T-helper 1 cell treated with Interleukin-12 subunit alpha and Interleukin-12 subunit beta and Interleukin-4 antibody, amounts not matched to agents 30 μg/mL and 1 μg/mL, for 36 hours (primary cell): Measurements from ENCODE around the gene ARHGEF19.
"Not testable (repeated sequence)": the region's sequence is repeated elsewhere in the genome, so short reads cannot be mapped to it uniquely, and the experiment has no call there.

Experiments
- H3K27ac Mint-ChIP-seq: one replicate; pipeline ENCODE4 v1.8.0; 2021; ENCODE audit warnings: mild to moderate bottlenecking, mixed read lengths
- H3K27me3 Mint-ChIP-seq: one replicate; pipeline ENCODE4 v1.8.0; 2021; ENCODE audit warnings: low read depth, mixed read lengths
- H3K36me3 Mint-ChIP-seq: one replicate; pipeline ENCODE4 v1.8.0; 2021; ENCODE audit warnings: low read depth, mixed read lengths
- H3K4me1 Mint-ChIP-seq: one replicate; pipeline ENCODE4 v1.8.0; 2021; ENCODE audit warnings: low read depth, mixed read lengths
- H3K4me3 Mint-ChIP-seq: one replicate; pipeline ENCODE4 v1.8.0; 2021; ENCODE audit warnings: mild to moderate bottlenecking, moderate library complexity, mixed read lengths
- H3K9me3 Mint-ChIP-seq: one replicate; pipeline ENCODE4 v1.8.0; 2021; ENCODE audit warnings: mixed read lengths

ARHGEF19 gene

DNA sequence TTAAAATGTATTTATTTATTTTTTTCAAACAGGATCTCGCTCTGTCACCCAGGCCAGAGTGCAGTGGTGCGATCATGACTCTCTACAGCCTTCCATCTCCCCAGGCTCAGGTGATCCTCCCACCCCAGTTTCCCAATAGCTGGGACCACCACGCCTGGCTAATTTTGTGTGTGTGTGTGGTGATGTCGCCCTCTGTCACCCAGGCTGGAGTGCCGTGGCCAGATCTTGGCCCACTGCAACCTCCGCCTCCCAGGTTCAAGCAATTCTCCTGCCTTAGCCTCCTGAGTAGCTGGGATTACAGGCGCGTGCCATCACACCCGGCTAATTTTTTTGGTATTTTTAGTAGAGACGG is 44.3 kb downstream of the ARHGEF19 start:
- H3K4me1 Mint-ChIP-seq, H3K9me3 Mint-ChIP-seq, H3K36me3 Mint-ChIP-seq, H3K27ac Mint-ChIP-seq: not testable (repeated sequence)
- Mint-ChIP-seq H3K27me3 (peaks cover 47% of the 10 kb centered on the region), H3K4me3 (peak overlapping the region; percentile 62)

DNA sequence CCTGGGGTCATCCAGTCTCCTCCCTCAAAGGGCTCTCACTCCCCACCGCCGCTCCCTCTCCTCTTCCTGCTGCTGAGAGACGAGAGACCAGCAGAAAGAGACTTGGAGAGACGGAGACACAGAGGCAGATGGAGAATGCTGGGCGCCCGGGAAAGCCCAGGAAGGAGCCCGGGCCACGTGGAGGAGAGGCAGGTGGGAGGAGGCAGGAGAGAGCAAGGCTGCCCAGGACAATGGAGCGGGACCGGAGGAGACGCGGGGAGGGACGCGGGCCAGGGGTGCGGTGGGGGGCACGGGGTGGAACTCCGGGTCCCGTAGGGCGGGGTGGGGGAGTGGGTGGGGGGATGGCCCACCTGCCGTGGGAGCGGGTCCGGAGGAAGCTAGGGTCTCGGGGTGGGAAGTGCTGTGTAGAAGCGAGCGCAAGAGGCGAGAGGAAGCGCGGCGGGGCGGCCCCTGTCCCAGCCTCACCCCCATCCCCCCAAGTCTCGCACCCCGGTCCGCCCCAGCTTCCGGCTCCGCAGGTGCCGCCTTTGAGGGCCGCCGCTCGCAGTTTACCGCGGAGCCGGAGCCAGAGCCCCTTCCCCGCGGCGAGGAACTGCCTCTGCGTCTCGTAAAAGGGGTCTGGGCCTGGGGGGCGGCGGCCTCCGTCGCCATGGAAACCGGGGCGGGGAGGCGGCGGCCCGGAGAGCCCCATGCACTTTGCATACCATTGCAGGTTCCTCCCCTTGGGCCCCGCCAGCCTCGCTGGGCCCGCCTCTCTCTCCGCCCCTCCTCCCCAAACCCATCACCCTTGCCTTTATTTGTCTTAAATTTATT is 44.9 kb downstream of the ARHGEF19 start:
- Mint-ChIP-seq H3K4me3 (no peak overlapping the region), H3K9me3 (no peaks in the 10 kb centered on the region), H3K27me3 (peaks cover 47% of the 10 kb centered on the region), H3K4me1 (peaks cover 9% of the 10 kb centered on the region), H3K36me3 (no peaks in the 10 kb centered on the region), H3K27ac (no peak overlapping the region)

DNA sequence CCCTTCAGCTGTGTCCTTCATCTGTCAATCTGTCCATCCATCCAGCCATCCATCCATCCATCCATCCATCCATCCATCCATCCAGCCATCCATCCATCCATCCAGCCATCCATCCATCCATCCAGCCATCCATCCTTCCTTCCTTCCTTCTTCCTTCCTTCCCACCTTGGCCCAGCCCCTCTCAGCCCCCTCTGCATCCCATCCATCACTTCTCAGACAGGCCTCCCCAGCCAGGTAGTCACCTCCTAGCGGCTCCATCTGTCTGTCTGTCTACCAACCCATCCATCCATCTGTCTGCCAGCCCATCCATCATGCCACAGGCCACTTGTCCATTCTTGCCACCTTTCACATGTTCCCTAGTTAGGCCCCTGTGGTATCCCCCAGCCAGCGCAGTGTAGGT is 46.3 kb downstream of the ARHGEF19 start:
- H3K27ac Mint-ChIP-seq = no peak overlapping the region
- H3K4me3 Mint-ChIP-seq = peak overlapping the region; percentile 3
- H3K36me3 Mint-ChIP-seq = peaks cover 2% of the 10 kb centered on the region
- peaks cover 55% of the 10 kb centered on the region for H3K27me3 Mint-ChIP-seq
- peaks cover 16% of the 10 kb centered on the region for H3K4me1 Mint-ChIP-seq
- no peaks in the 10 kb centered on the region for H3K9me3 Mint-ChIP-seq

DNA sequence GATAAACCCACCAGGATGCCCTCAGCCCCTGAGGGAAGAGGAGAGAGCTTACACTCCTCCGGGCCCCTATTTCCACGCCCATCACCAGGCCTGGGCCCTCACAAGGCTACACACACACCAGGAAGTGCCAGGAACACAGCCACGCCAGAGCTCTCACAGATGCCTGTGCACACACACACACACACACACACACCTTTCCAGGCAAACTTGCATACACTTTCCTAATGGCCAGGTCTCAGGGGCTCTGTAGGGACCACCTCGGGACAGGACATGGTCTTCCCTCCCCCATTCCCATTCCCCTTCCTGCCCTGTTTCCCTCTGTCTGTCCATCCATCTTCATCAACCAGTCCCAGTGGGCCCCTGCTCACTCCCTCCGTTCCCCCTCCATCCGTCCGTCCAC is 46.9 kb downstream of the ARHGEF19 start:
- Mint-ChIP-seq H3K4me1 (peaks cover 16% of the 10 kb centered on the region), H3K36me3 (peaks cover 2% of the 10 kb centered on the region), H3K27ac (peak overlapping the region; percentile 37), H3K9me3 (no peaks in the 10 kb centered on the region), H3K4me3 (no peak overlapping the region), H3K27me3 (peaks cover 52% of the 10 kb centered on the region)

DNA sequence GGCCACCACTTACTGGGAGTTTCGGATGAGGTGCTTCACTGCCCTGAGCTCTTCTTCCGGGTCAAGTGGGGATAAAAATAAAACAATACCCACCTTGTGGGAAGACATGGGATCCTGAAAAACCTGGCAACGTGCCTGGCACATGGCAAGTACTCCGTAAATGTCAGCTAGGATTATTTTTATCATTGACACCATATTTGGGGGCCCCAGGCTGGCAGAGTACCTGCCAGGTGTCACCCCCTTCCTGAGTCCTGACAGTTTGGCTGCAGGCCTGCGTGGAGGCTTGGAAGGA is 47.4 kb downstream of the ARHGEF19 start:
- Mint-ChIP-seq H3K4me3 (no peak overlapping the region), H3K36me3 (peaks cover 2% of the 10 kb centered on the region), H3K27ac (no peak overlapping the region), H3K4me1 (peaks cover 16% of the 10 kb centered on the region), H3K27me3 (peaks cover 48% of the 10 kb centered on the region), H3K9me3 (no peaks in the 10 kb centered on the region)

DNA sequence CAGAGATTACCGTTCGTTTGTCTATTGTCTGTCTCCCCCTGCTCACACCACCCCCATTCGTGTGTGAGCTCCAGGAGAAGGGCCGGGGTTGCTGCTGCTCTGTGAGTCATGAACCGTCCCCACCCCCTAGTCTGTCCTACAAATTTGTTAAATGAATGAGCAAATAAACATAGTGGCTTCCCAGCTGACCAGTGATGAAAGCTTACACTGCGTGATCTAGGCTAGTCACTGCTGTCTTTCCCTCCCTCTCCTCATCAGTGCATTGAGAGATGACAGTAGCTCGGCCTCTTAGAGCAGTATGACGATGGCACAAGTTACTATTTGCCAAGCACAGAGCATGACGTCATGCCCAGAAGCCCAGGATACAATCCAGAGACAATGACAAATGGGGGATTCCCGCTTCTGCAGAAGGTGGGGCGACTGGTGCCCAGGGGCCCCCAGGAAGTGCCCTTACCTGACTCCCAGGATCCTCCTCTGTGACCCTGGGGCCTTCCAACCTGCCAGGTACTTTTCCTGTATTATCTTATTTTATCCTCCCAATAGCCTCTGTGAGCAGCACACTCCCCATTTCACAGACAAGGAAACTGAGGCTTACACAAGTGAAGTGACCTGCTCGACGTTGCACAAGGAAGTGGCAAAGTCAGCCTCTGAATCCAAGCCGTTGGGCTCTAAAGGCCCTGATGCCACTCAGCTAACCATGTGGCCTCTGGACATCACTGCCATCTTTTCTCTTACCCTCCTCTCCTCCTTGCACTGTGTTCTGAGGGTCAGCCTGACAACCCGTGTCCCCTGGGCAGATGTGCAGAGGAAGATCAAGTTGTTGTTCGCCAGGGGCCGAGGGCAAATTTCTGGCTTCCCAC is 48.0 kb downstream of the ARHGEF19 start:
- Mint-ChIP-seq H3K4me1 (peaks cover 16% of the 10 kb centered on the region), H3K27ac (no peak overlapping the region), H3K36me3 (peaks cover 2% of the 10 kb centered on the region), H3K27me3 (peaks cover 46% of the 10 kb centered on the region), H3K4me3 (no peak overlapping the region), H3K9me3 (no peaks in the 10 kb centered on the region)

DNA sequence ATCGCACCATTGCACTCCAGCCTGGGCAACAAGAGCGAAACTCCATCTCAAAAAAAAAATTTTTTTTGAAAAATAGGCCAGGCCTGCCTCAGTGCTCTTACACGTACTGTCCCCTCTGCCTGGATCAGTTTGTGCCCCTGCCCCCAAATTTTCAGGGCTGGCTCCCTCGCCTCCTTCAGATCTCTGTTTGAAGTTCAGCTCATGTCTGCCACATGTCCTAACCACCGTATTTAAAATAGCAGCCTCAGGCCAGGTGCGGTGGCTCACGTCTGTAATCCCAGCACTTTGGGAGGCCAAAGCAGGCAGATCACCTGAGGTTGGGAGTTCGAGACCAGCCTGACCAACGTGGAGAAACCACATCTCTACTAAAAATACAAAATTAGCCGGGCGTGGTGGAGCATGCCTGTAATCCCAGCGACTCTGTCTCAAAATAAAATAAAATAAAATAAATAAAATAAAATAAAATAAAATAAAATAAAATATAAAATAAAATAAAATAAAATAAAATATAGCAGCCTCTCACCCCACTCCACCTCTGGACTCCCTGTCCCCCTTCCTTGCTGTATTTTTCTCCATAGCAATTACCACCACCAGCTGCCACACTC is 48.7 kb downstream of the ARHGEF19 start:
- H3K36me3 Mint-ChIP-seq, H3K27ac Mint-ChIP-seq, H3K9me3 Mint-ChIP-seq: not testable (repeated sequence)
- Mint-ChIP-seq H3K4me1 (peaks cover 16% of the 10 kb centered on the region), H3K27me3 (peaks cover 43% of the 10 kb centered on the region), H3K4me3 (peak overlapping the region; percentile 25)

DNA sequence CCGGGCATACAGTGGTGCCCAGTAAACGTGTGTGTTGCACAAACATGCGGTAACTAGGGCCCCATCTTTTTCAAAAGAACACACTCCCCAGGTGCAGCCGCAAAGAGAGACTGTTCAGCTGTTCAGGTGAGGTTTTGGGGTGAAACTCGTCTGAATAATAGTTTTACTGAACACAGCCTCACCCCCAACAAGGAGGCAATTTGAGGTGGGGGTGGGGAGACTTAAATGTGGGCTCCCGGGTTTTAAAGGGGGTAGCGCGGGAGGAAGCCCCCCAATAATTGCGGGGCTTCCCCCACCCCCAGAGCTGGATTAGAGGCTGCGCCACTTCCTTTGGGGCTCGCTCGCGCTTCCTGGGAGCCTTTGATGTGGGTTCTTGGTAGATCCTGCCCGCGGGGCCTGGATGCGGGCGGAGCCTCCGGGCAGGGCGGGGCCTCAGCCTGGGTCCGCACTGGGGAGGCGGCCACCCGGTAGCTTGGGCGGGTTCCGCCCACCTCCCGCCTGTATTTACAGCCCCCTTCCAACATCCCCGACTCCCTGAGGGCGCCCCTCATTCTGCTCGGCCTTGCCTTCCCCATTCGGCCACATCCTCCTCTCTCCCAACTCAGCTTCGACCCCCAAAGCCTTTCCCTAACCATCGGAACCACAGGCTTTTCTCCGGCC is 50.2 kb downstream of the ARHGEF19 start:
- H3K9me3 Mint-ChIP-seq = no peaks in the 10 kb centered on the region
- peak overlapping the region; percentile 47 for H3K27ac Mint-ChIP-seq
- peaks cover 51% of the 10 kb centered on the region for H3K27me3 Mint-ChIP-seq
- H3K4me1 Mint-ChIP-seq = peaks cover 20% of the 10 kb centered on the region
- H3K4me3 Mint-ChIP-seq = peak overlapping the region; percentile 72
- peaks cover 2% of the 10 kb centered on the region for H3K36me3 Mint-ChIP-seq

DNA sequence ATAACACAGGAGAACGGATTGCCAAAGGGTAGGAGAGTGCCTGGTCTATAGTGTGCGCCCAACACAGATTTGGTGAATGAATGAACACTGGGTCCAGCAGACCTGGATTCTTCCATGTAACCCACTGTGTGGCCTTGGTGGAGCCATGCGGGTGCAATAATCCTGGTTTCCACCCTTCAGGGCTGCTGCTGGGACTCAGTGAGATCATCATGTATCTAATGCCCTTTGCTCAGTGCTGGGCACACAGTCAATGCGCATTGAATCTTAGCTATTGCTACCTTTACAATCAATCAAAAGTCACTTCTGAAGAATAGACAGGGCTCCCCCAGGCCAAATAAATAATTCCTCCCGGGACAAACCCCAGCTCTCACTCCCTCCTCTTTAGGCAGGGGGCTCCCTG is 50.7 kb downstream of the ARHGEF19 start:
- Mint-ChIP-seq H3K27me3 (peaks cover 57% of the 10 kb centered on the region), H3K9me3 (no peaks in the 10 kb centered on the region), H3K4me1 (peaks cover 23% of the 10 kb centered on the region), H3K36me3 (peaks cover 2% of the 10 kb centered on the region), H3K27ac (peak overlapping the region; percentile 47), H3K4me3 (peak overlapping the region; percentile 48)

DNA sequence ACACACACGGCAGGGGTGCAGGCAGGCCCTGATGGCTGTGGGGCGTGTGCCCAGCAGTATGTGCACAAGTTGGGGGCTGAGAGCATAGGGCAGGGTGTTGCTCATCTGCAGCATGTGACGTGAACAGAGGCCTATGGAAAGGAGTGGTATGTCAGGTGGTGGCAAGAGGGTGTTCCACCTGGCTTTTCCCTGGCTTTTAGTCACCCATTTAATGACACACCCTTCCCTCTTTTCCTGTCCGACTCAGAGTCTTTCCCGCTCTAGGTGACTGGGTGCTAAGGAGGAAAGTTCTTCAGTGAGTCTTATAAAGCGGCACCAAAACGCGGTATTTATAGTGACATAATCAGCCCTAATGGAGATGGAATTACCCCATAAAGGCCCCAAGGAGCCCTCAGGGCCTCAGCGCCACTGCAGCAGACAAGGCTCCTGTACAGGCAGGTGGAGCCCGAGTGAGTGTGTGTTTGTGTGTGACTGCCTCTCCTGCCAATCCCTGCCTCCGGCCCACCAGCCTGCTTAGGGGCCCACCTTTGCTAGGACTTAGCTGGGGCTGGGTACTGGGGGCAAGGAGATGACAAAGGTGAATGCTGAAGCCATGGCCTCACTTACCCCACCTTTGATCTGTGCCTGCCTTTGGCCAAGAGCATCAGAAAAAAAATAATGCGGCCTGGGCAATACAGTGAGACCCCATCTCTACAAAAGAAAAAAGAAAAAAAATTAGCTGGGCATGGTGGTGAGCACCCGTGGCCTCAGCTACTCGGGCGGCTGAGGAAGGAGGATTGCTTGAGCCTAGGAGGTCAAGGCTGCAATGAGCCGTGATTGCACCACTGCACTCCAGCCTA is 53.2 kb downstream of the ARHGEF19 start:
- no peak overlapping the region for H3K4me3 Mint-ChIP-seq
- no peak overlapping the region for H3K27ac Mint-ChIP-seq
- no peaks in the 10 kb centered on the region for H3K9me3 Mint-ChIP-seq
- H3K27me3 Mint-ChIP-seq = peaks cover 61% of the 10 kb centered on the region
- peaks cover 22% of the 10 kb centered on the region for H3K4me1 Mint-ChIP-seq
- H3K36me3 Mint-ChIP-seq = peaks cover 2% of the 10 kb centered on the region

DNA sequence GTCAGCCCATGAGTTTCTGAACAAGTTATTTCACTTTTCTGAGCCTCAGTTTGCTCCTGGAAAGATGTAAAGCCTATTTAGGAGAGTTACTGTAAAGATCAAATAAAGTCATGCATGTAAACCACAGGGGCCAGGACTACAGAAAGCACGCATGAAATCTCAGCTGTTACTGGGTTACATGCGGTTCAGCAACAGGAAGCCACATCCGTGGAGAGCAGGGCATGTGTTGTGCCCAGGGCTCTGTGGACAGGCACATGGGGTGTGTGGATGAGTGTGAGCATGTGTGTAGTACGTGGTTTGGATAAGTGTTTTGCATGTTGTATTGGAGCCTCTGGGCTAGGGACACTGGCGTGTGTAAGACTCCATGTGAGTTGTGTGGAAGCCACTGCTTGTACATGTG is 54.4 kb downstream of the ARHGEF19 start:
- Mint-ChIP-seq H3K9me3 (no peaks in the 10 kb centered on the region), H3K36me3 (peaks cover 2% of the 10 kb centered on the region), H3K4me1 (peaks cover 22% of the 10 kb centered on the region), H3K27ac (no peak overlapping the region), H3K27me3 (peaks cover 66% of the 10 kb centered on the region), H3K4me3 (no peak overlapping the region)

DNA sequence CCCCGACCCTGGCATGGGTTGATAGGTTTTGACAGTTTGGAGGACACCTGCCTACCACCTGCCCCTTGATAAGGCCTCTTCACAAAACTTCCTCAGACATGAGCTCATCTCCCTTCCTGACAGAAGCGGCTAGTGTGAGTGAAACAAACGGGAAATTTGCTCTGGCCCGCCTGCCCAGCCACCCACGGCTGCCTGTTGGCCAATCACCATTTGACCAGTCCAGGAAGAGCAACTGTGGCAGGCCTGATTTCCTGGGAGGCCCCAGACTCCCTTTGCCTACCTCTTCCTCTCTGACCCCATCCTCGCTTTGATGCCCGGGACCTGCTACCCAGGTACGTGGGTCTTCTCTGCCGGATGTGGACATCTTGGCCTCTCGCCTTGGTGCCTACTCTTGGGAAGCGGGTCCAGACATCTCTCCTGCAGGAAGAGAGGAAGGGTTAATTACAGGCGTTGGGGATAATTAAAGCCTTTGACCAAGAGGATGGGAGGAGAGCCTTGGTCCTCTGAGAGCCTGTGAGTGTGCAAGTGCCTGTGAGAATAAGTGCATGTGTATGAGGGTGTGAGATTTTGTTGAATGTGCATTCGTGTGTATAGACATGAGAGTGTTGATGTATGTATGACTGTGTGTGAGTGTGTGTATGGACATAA is 55.5 kb downstream of the ARHGEF19 start:
- H3K9me3 Mint-ChIP-seq = no peaks in the 10 kb centered on the region

DNA sequence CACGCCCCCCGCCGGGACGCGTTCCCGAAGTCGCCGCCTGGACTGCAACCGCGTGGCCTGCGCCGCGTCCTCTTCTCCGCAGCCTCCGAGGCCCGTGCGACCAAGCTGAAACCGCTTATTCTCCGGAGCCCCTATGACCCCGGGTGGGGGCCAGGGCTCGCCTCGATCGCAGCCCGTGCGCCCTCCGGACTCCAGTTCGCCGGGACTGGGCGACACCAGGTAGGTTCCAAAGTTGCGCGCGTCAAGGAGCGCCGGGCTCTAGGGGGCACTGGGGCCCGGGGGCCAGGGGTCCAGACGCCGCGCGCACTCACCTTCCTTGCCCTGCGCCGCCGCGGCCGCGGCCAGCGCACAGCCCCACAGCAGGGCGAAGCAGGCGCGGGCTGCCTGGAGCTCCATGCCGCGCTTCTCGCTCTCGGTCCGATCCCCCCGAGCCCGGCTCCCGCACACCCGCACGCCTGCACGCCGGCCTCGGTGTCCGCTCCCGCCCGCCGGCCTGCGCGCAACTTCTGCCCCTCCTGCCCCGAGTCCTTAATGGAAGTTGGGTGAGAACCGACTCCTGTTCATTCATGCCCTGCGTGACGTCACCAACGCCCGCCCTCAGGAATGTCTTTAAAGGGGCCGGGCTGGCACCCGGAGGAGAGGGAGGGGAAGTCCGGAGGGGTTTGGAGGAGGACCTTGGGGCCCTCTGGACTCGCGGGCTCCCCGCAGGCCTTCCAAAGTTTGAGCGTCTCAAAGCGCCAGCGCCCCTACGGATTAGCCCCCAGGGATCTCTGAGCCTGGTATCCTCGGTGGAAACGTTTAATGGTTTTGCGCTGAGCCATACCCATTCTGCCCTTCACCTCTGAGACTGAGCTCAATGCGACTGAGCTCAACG is 56.7 kb downstream of the ARHGEF19 start, which contains the start of gene EPHA2:
Gene EPHA2, minus strand, starts transcription at position 533 of the 874 bp plus-strand sequence. Its CDS starts 137 bp downstream, at position 396.
- H3K4me1 Mint-ChIP-seq = peaks cover 14% of the 10 kb centered on the region
- H3K4me3 Mint-ChIP-seq = no peak within 1 kb of the TSS
- no peaks in the 10 kb centered on the region for H3K36me3 Mint-ChIP-seq
- peaks cover 57% of the 10 kb centered on the region for H3K27me3 Mint-ChIP-seq
- H3K9me3 Mint-ChIP-seq = no peaks in the 10 kb centered on the region
- H3K27ac Mint-ChIP-seq = no peak within 1 kb of the TSS

More for the DNA sequence above, 55.5 kb downstream of the ARHGEF19 start:
- Mint-ChIP-seq H3K4me1 (peaks cover 19% of the 10 kb centered on the region), H3K4me3 (no peak overlapping the region), H3K36me3 (peaks cover under 1% of the 10 kb centered on the region), H3K27ac (no peak overlapping the region), H3K27me3 (peaks cover 65% of the 10 kb centered on the region)
